H9 (cell line): ENCODE results near the gene CHMP2A. TPM values are rescaled to one million over a fixed set of nuclear protein-coding genes. Genes with fewer than 3 reads are reported as not detected.

ENCODE experiments used
- DNase-seq: peaks from one replicate; pipeline ENCODE4 v3.0.0-alpha.2; 2017
- H2AFZ ChIP-seq: one replicate; pipeline ENCODE4 v1.6.1; 2013; ENCODE audit warnings: mild to moderate bottlenecking, low read length, control low read depth, moderate library complexity
- H2AK5ac ChIP-seq: 2 replicates; pipeline ENCODE4 v1.6.1; 2013; ENCODE audit warnings: low read length, control low read depth, mixed read lengths; ENCODE audit not compliant: insufficient read length
- H2BK120ac ChIP-seq: one replicate; pipeline ENCODE4 v1.6.1; 2013; ENCODE audit warnings: low read depth, mild to moderate bottlenecking, low read length, control low read depth, inconsistent platforms; ENCODE audit not compliant: poor library complexity, severe bottlenecking
- H2BK12ac ChIP-seq: 2 replicates; pipeline ENCODE4 v1.6.1; 2013; ENCODE audit warnings: low read length, control low read depth, mixed read lengths, low read depth; ENCODE audit not compliant: insufficient read length
- H2BK15ac ChIP-seq: 2 replicates; pipeline ENCODE4 v1.6.1; 2013; ENCODE audit warnings: low read depth, low read length, control low read depth
- H2BK20ac ChIP-seq: one replicate; pipeline ENCODE4 v1.6.1; 2013; ENCODE audit warnings: low read depth, mild to moderate bottlenecking, low read length, control low read depth, inconsistent platforms; ENCODE audit not compliant: poor library complexity, severe bottlenecking
- H2BK5ac ChIP-seq: 2 replicates; pipeline ENCODE4 v1.6.1; 2013; ENCODE audit warnings: low read length, control low read depth, mixed read lengths; ENCODE audit not compliant: insufficient read length
- H3K14ac ChIP-seq: 2 replicates; pipeline ENCODE4 v1.6.1; 2013; ENCODE audit warnings: low read length, control low read depth; ENCODE audit not compliant: insufficient read depth
- H3K18ac ChIP-seq: 2 replicates; pipeline ENCODE4 v1.6.1; 2013; ENCODE audit warnings: low read depth, mild to moderate bottlenecking, mixed read lengths, low read length, control low read depth; ENCODE audit not compliant: insufficient read length
- H3K23ac ChIP-seq: 2 replicates; pipeline ENCODE4 v1.6.1; 2013; ENCODE audit warnings: low read length, control low read depth, mixed read lengths, low read depth; ENCODE audit not compliant: insufficient read length
- H3K23me2 ChIP-seq: 2 replicates; pipeline ENCODE4 v1.6.1; 2013; ENCODE audit warnings: low read depth, mild to moderate bottlenecking, mixed read lengths, low read length, control low read depth; ENCODE audit not compliant: insufficient read length, poor library complexity, severe bottlenecking
- H3K27ac ChIP-seq: 2 replicates; pipeline ENCODE4 v1.5.1; 2013; ENCODE audit warnings: low read length, control low read depth, mixed read lengths, low read depth; ENCODE audit not compliant: insufficient read length
- H3K27me3 ChIP-seq: 2 replicates; pipeline ENCODE4 v1.6.1; 2013; ENCODE audit warnings: low read length, control low read depth, inconsistent platforms; ENCODE audit not compliant: insufficient read depth
- H3K4ac ChIP-seq: 2 replicates; pipeline ENCODE4 v1.6.1; 2013; ENCODE audit warnings: low read depth, mild to moderate bottlenecking, control low read depth, inconsistent platforms, low read length, moderate library complexity
- H3K4me1 ChIP-seq: 2 replicates; pipeline ENCODE4 v1.6.1; 2013; ENCODE audit warnings: low read length, control low read depth, inconsistent platforms; ENCODE audit not compliant: insufficient read depth
- H3K4me2 ChIP-seq: 2 replicates; pipeline ENCODE4 v1.6.1; 2013; ENCODE audit warnings: low read length, control low read depth, mixed read lengths; ENCODE audit not compliant: insufficient read length, insufficient read depth
- H3K56ac ChIP-seq: 2 replicates; pipeline ENCODE4 v1.6.1; 2013; ENCODE audit warnings: low read depth, mild to moderate bottlenecking, mixed read lengths, low read length, control low read depth; ENCODE audit not compliant: insufficient read length
- H3K79me1 ChIP-seq: 2 replicates; pipeline ENCODE4 v1.6.1; 2013; ENCODE audit warnings: low read depth, mild to moderate bottlenecking, moderate library complexity, low read length, control low read depth, inconsistent platforms; ENCODE audit not compliant: insufficient read depth, poor library complexity, severe bottlenecking
- H3K79me2 ChIP-seq: 2 replicates; pipeline ENCODE4 v1.6.1; 2013; ENCODE audit warnings: low read length, control low read depth, inconsistent platforms; ENCODE audit not compliant: insufficient read depth
- H3K9ac ChIP-seq: 2 replicates; pipeline ENCODE4 v1.6.1; 2013; ENCODE audit warnings: low read length, control low read depth, mixed read lengths; ENCODE audit not compliant: insufficient read length; ENCODE audit errors: extremely low read depth
- H3K9me3 ChIP-seq: one replicate; pipeline ENCODE4 v1.6.1; 2013; ENCODE audit warnings: low read depth, low read length, inconsistent platforms; ENCODE audit not compliant: control insufficient read depth
- H3T11ph ChIP-seq: one replicate; pipeline ENCODE4 v1.6.1; 2013; ENCODE audit warnings: mild to moderate bottlenecking, low read length, control low read depth, inconsistent platforms
- H4K20me1 ChIP-seq: one replicate; pipeline ENCODE4 v1.6.1; 2013; ENCODE audit not compliant: control insufficient read depth, insufficient read length, insufficient read depth
- H4K5ac ChIP-seq: 2 replicates; pipeline ENCODE4 v1.6.1; 2013; ENCODE audit warnings: low read depth, mild to moderate bottlenecking, mixed read lengths, low read length, control low read depth; ENCODE audit not compliant: insufficient read length
- H4K8ac ChIP-seq: replicated peaks from 2 replicates; pipeline ENCODE4 v1.6.1; 2013; ENCODE audit warnings: low read length, control low read depth, mixed read lengths, low read depth; ENCODE audit not compliant: insufficient read length
- H4K91ac ChIP-seq: 2 replicates; pipeline ENCODE4 v1.6.1; 2013; ENCODE audit warnings: low read depth, mild to moderate bottlenecking, moderate library complexity, mixed read lengths, low read length, control low read depth; ENCODE audit not compliant: insufficient read length
- H3K27ac Mint-ChIP-seq, 3 experiments: 2 replicates in 2 of 3; 3 replicates in 1 of 3; pipeline ENCODE4 v1.8.0; 2020 to 2021; ENCODE audit warnings: mixed read lengths in 3 of 3, mild to moderate bottlenecking in 1 of 3, moderate library complexity in 1 of 3
- H3K27me3 Mint-ChIP-seq: 2 replicates; pipeline ENCODE4 v1.8.0; 2021; ENCODE audit warnings: low read depth, mild to moderate bottlenecking, moderate library complexity, mixed read lengths
- H3K36me3 Mint-ChIP-seq, 3 experiments: 2 replicates in 2 of 3; 3 replicates in 1 of 3; pipeline ENCODE4 v1.8.0; 2020 to 2021; ENCODE audit warnings: low read depth in 3 of 3, mixed read lengths in 3 of 3; ENCODE audit not compliant: insufficient read depth in 1 of 3
- H3K4me1 Mint-ChIP-seq, 2 experiments: 2 replicates each; pipeline ENCODE4 v1.8.0; 2020; ENCODE audit warnings: mixed read lengths in 2 of 2
- H3K4me3 Mint-ChIP-seq, 2 experiments: 2 replicates in 1 of 2; 3 replicates in 1 of 2; pipeline ENCODE4 v1.8.0; 2020 to 2021; ENCODE audit warnings: mild to moderate bottlenecking in 2 of 2, mixed read lengths in 2 of 2, moderate library complexity in 1 of 2
- H3K9me3 Mint-ChIP-seq, 2 experiments: 2 replicates in 1 of 2; 3 replicates in 1 of 2; pipeline ENCODE4 v1.8.0; 2020; ENCODE audit warnings: mild to moderate bottlenecking in 2 of 2, mixed read lengths in 2 of 2, moderate library complexity in 1 of 2
- CTCF ChIP-seq: fragments of 200-600 bp; sonication (generic); conservative IDR thresholded peaks from 3 replicates; pipeline ENCODE4 v1.8.0; 2021; ENCODE audit warnings: antibody characterized with exemption, mild to moderate bottlenecking
- WGBS: extraction: QIAGEN DNeasy Blood & Tissue Kit; methylation state at CpG from one replicate; pipeline ENCODE4 v1.1.7; 2013; ENCODE audit warnings: missing lambda C conversion rate, low lambda C conversion rate, mixed read lengths; ENCODE audit not compliant: insufficient read length; ENCODE audit errors: extremely low coverage; 5-methylcytosine and 5-hydroxymethylcytosine counted together
- total RNA-seq: library from RNA; stranded (reverse); gene quantifications from 2 replicates; pipeline ENCODE4 v1.2.1, GENCODE V29; 2021

Gene CHMP2A
- total RNA-seq, 1 experiment from 2014 or later, result 109 TPM

GRCh38 chr19:58531034-58531840, 23.7 kb downstream of the CHMP2A start:
- Histone ChIP-seq H3K4ac (no peak overlapping the region), H3K56ac (no peak overlapping the region), H3K27me3 (no peaks in the 10 kb centered on the region), H3K23ac (no peak overlapping the region), H3K23me2 (no peaks in the 10 kb centered on the region), H2AK5ac (no peak overlapping the region), H3T11ph (no peak overlapping the region), H3K14ac (no peak overlapping the region), H2BK15ac (no peak overlapping the region), H4K20me1 (no peaks in the 10 kb centered on the region), H4K8ac (no peak overlapping the region), H3K79me1 (no peaks in the 10 kb centered on the region), H3K9me3 (no peaks in the 10 kb centered on the region), H4K5ac (no peak overlapping the region), H3K4me2 (no peak overlapping the region), H3K18ac (no peak overlapping the region), H3K79me2 (no peaks in the 10 kb centered on the region), H3K4me1 (no peaks in the 10 kb centered on the region), H2BK5ac (no peak overlapping the region), H3K27ac (no peak overlapping the region), H2AFZ (no peak overlapping the region), H2BK20ac (no peak overlapping the region), H4K91ac (no peak overlapping the region), H3K9ac (no peak overlapping the region), H2BK120ac (no peak overlapping the region), H2BK12ac (no peak overlapping the region)
- peaks cover 34% of the 10 kb centered on the region for H3K27me3 Mint-ChIP-seq
- no peak overlapping the region for H3K27ac Mint-ChIP-seq
- no peaks in the 10 kb centered on the region; a peak in 1 of 4 replicates for H3K4me1 Mint-ChIP-seq
- no peaks in the 10 kb centered on the region for H3K9me3 Mint-ChIP-seq
- no CpG with 5 or more reads among the region's 10 CpGs for WGBS
- TF ChIP-seq CTCF, result no peak
- H3K36me3 Mint-ChIP-seq, result no peaks in the 10 kb centered on the region
- DNase-seq, result no peak
- no peak overlapping the region; a peak in 1 of 5 replicates for H3K4me3 Mint-ChIP-seq
